Caco-2 (cell line): Measurements from ENCODE around the gene CDC37L1. TPM values are rescaled to one million over a fixed set of nuclear protein-coding genes. Genes with fewer than 3 reads are reported as not detected.
A peak's percentile ranks its signal among the peaks of the same experiment; 100 is the strongest.

Experiments
- BruUV-seq: library from RNA; stranded (reverse); fragments of 400-500 nt; replicated peaks from 2 replicates; lab custom pipeline; 2021; lab: Mats Ljungman, UMichigan
- CTCF ChIA-PET: fragments of 300-600 bp; sonication (Branson Sonifier 250); formaldehyde crosslinking; loops from one replicate; lab custom pipeline; 2022; ENCODE audit warnings: antibody characterized with exemption; lab: Charles Lee
- POLR2A ChIA-PET: fragments of 300-600 bp; sonication (Branson Sonifier 250); formaldehyde crosslinking; loops from one replicate; lab custom pipeline; 2022; ENCODE audit warnings: antibody characterized with exemption; lab: Charles Lee
- DNase-seq, 2 experiments: peaks; one replicate each; pipeline versions ENCODE4 v3.0.0 to v3.0.0-alpha.2; 2020 to 2022
- H3K27me3 ChIP-seq: replicated peaks from 2 replicates; pipeline ENCODE4 v1.6.0; 2011; ENCODE audit warnings: low read length; ENCODE audit not compliant: control insufficient read depth, insufficient read depth
- H3K36me3 ChIP-seq: 2 replicates; pipeline ENCODE4 v1.5.1; 2011; ENCODE audit warnings: low read length; ENCODE audit not compliant: control insufficient read depth, insufficient read depth
- H3K4me1 ChIP-seq: fragments of 250-450 bp; sonication (Bioruptor Pico); 2 replicates; pipeline ENCODE4 v1.5.1; 2020; ENCODE audit warnings: mild to moderate bottlenecking
- H3K4me3 ChIP-seq: 2 replicates; pipeline ENCODE4 v1.5.1; 2011; ENCODE audit warnings: low read depth, mild to moderate bottlenecking, control low read depth, low read length
- H3K9me3 ChIP-seq: fragments of 250-450 bp; sonication (Bioruptor Pico); 2 replicates; pipeline ENCODE4 v1.5.1; 2020; ENCODE audit warnings: mild to moderate bottlenecking, moderate library complexity
- H3K27ac Mint-ChIP-seq: one replicate; pipeline ENCODE4 v1.8.0; 2022; ENCODE audit warnings: mixed read lengths; ENCODE audit not compliant: unreplicated experiment
- H3K27me3 Mint-ChIP-seq: one replicate; pipeline ENCODE4 v1.8.0; 2022; ENCODE audit warnings: mixed read lengths; ENCODE audit not compliant: insufficient read depth, unreplicated experiment
- H3K36me3 Mint-ChIP-seq: one replicate; pipeline ENCODE4 v1.8.0; 2022; ENCODE audit warnings: mild to moderate bottlenecking, mixed read lengths; ENCODE audit not compliant: insufficient read depth, unreplicated experiment
- H3K4me1 Mint-ChIP-seq: one replicate; pipeline ENCODE4 v1.8.0; 2022; ENCODE audit warnings: low read depth, mixed read lengths; ENCODE audit not compliant: unreplicated experiment
- H3K4me3 Mint-ChIP-seq: one replicate; pipeline ENCODE4 v1.8.0; 2022; ENCODE audit warnings: mild to moderate bottlenecking, moderate library complexity, mixed read lengths; ENCODE audit not compliant: unreplicated experiment
- H3K9me3 Mint-ChIP-seq: one replicate; pipeline ENCODE4 v1.8.0; 2022; ENCODE audit warnings: mixed read lengths; ENCODE audit not compliant: unreplicated experiment
- intact Hi-C: fragments of 100-400 bp; cut with micrococcal nuclease; formaldehyde crosslinking; loops from one replicate; pipeline ENCODE4 v1.10.0; 2022; ENCODE audit not compliant: unreplicated experiment
- total RNA-seq: library from RNA; stranded (reverse); gene quantifications from 2 replicates; pipeline ENCODE4 v1.2.3, GENCODE V29; 2022
- TF ChIP-seq, protein P1 (sequence below), 2 experiments: fragments of 200-600 bp in 1 of 2; IDR thresholded peaks; 1 replicate in 1 of 2; 2 replicates in 1 of 2; pipeline versions ENCODE4 v1.5.1 to v1.8.0; 2011 to 2022; ENCODE audit warnings: antibody characterized with exemption in 1 of 2, control low read depth in 1 of 2, inconsistent platforms in 1 of 2, low read depth in 1 of 2, low read length in 1 of 2, mild to moderate bottlenecking in 1 of 2, moderate library complexity in 1 of 2; ENCODE audit not compliant: insufficient read depth in 1 of 2, severe bottlenecking in 1 of 2, unreplicated experiment in 1 of 2

CDC37L1 gene
- total RNA-seq, 1 experiment from 2014 or later: 9.3 TPM

DNA sequence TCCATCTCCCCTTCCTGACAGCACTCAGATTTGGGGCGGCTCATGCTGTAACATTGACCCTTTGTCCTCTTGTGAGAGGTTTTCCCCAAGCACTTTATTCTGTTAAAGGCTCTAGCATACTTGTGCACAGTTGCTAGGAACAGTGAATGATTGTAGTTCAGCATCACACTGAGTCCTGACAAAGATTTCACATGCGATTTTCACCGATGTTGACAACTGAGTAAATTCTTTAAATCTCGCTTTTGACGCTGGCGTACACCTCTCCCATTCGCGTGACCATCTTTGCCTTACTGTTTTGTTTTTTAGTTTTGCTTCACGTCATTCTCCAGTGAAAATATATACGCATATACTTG, 780 bp downstream of the CDC37L1 start:
- ChIA-PET POLR2A (no interaction called here), CTCF (no interaction called here)
- H3K27ac Mint-ChIP-seq: no peak overlapping the region
- no peaks in the 10 kb centered on the region for H3K4me1 Mint-ChIP-seq
- no peaks in the 10 kb centered on the region for H3K36me3 Mint-ChIP-seq
- no peaks in the 10 kb centered on the region for H3K9me3 Mint-ChIP-seq
- intact Hi-C loops: no loop called here
- no peak overlapping the region for H3K4me3 Mint-ChIP-seq
- H3K36me3 ChIP-seq: no peaks in the 10 kb centered on the region
- no peaks in the 10 kb centered on the region for H3K27me3 Mint-ChIP-seq
- TF ChIP-seq, protein P1, sequence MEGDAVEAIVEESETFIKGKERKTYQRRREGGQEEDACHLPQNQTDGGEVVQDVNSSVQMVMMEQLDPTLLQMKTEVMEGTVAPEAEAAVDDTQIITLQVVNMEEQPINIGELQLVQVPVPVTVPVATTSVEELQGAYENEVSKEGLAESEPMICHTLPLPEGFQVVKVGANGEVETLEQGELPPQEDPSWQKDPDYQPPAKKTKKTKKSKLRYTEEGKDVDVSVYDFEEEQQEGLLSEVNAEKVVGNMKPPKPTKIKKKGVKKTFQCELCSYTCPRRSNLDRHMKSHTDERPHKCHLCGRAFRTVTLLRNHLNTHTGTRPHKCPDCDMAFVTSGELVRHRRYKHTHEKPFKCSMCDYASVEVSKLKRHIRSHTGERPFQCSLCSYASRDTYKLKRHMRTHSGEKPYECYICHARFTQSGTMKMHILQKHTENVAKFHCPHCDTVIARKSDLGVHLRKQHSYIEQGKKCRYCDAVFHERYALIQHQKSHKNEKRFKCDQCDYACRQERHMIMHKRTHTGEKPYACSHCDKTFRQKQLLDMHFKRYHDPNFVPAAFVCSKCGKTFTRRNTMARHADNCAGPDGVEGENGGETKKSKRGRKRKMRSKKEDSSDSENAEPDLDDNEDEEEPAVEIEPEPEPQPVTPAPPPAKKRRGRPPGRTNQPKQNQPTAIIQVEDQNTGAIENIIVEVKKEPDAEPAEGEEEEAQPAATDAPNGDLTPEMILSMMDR (IDR thresholded peaks at IDR 0.05; ENCODE audit: insufficient read depth in 1 of 2, low read depth in 1 of 2, low read length in 1 of 2, severe bottlenecking in 1 of 2, unreplicated experiment in 1 of 2): no peak
- no peak for DNase-seq
- H3K27me3 ChIP-seq: no peaks in the 10 kb centered on the region
- peak overlapping the region; percentile 89 for H3K4me3 ChIP-seq
- no TSS peak for BruUV-seq
- no peaks in the 10 kb centered on the region for H3K9me3 ChIP-seq
- peaks cover 12% of the 10 kb centered on the region for H3K4me1 ChIP-seq

DNA sequence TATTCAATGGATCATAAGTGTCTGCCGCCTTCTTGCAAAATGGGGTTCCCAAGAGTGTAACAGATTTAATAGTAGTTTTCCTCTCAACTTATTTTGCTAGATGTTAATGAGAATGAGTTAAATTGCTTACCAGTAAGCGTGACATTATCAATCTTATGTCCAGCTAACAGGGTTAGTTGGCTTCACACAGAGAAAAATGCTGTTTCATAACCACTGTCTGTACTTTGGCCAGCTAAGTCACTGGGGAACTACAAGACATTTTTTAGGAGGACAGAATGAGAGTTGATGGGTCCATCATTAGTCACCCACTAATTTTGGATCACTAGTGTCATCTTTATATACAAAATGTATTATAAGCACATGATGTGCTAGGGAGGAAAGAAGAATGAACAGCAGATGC, 1.4 kb downstream of the CDC37L1 start:
- no peak overlapping the region for H3K4me3 Mint-ChIP-seq

DNA sequence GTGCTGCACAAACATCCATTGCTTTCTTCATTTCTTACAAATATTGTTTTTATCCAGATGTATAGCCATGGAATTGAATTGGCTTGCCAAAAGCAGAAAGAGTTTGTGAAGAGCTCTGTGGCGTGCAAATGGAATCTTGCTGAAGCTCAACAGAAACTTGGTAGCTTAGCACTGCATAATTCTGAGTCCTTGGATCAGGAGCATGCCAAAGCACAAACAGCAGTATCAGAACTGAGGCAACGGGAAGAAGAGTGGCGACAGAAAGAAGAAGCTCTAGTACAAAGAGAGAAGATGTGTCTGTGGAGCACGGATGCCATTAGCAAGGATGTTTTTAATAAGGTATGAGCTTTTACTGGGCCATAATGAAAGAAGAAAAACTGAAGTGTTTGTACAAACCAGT, 5.5 kb downstream of the CDC37L1 start:
- Mint-ChIP-seq H3K27me3 (no peaks in the 10 kb centered on the region), H3K36me3 (no peaks in the 10 kb centered on the region), H3K27ac (no peak overlapping the region), H3K4me1 (no peaks in the 10 kb centered on the region), H3K4me3 (no peak overlapping the region), H3K9me3 (no peaks in the 10 kb centered on the region)
- Histone ChIP-seq H3K9me3 (no peaks in the 10 kb centered on the region), H3K36me3 (0 out of 2 replicates have a peak, but pooled peaks cover 1% of the 10 kb centered on the region), H3K27me3 (no peaks in the 10 kb centered on the region), H3K4me3 (no peak overlapping the region), H3K4me1 (no peaks in the 10 kb centered on the region)
- ChIA-PET CTCF (no interaction called here), POLR2A (no interaction called here)
- TF ChIP-seq, protein P1 (IDR thresholded peaks at IDR 0.05; ENCODE audit: insufficient read depth in 1 of 2, low read depth in 1 of 2, low read length in 1 of 2, severe bottlenecking in 1 of 2, unreplicated experiment in 1 of 2): no peak
- BruUV-seq: no TSS peak
- DNase-seq: no peak
- intact Hi-C loops: no loop called here

More for the DNA sequence above, 1.4 kb downstream of the CDC37L1 start:
- no TSS peak for BruUV-seq
- Mint-ChIP-seq H3K27ac (no peak overlapping the region), H3K27me3 (no peaks in the 10 kb centered on the region), H3K9me3 (no peaks in the 10 kb centered on the region), H3K36me3 (no peaks in the 10 kb centered on the region), H3K4me1 (no peaks in the 10 kb centered on the region)
- no peak for DNase-seq
- Histone ChIP-seq H3K4me3 (peak overlapping the region; percentile 89), H3K9me3 (no peaks in the 10 kb centered on the region), H3K4me1 (peaks cover 12% of the 10 kb centered on the region), H3K36me3 (no peaks in the 10 kb centered on the region), H3K27me3 (no peaks in the 10 kb centered on the region)
- CTCF ChIA-PET: no interaction called here
- POLR2A ChIA-PET: no interaction called here
- TF ChIP-seq, protein P1 (IDR thresholded peaks at IDR 0.05; ENCODE audit: insufficient read depth in 1 of 2, low read depth in 1 of 2, low read length in 1 of 2, severe bottlenecking in 1 of 2, unreplicated experiment in 1 of 2): no peak
- intact Hi-C loops: no loop called here
